HEK293 (cell line): ENCODE results near the gene WRAP73.
"Not testable (repeated sequence)": the region's sequence is repeated elsewhere in the genome, so short reads cannot be mapped to it uniquely, and the experiment has no call there.

ENCODE experiments used
- CTCF ChIA-PET: fragments of 350-600 bp; formaldehyde crosslinking; extraction: SDS; loops from one replicate; lab custom pipeline; 2021; ENCODE audit warnings: antibody characterized with exemption; lab: Yijun Ruan, JAX
- POLR2A ChIA-PET: fragments of 300-600 bp; formaldehyde crosslinking; extraction: SDS; loops from one replicate; lab custom pipeline; 2020; ENCODE audit warnings: antibody characterized with exemption, inconsistent platforms; lab: Yijun Ruan, JAX
- H3K27ac ChIP-seq: fragments of 200-500 bp; sonication (Bioruptor generic); 2 replicates; pipeline ENCODE4 v1.5.1; 2014; ENCODE audit warnings: low read depth, low read length, control low read depth, inconsistent platforms; ENCODE audit errors: extremely low read depth
- H3K36me3 ChIP-seq, 2 experiments: fragments of 200-500 bp in 1 of 2; sonication (Bioruptor generic) in 1 of 2; 1 replicate in 1 of 2; 2 replicates in 1 of 2; pipeline ENCODE4 v1.5.1; 2014 to 2017; ENCODE audit warnings: inconsistent platforms in 2 of 2, low read length in 2 of 2; ENCODE audit not compliant: control insufficient read depth in 2 of 2, insufficient read depth in 1 of 2
- H3K4me1 ChIP-seq: fragments of 200-500 bp; sonication (Bioruptor generic); 2 replicates; pipeline ENCODE4 v1.5.1; 2014; ENCODE audit warnings: mild to moderate bottlenecking, low read length, inconsistent platforms; ENCODE audit not compliant: control insufficient read depth, insufficient read depth
- H3K4me3 ChIP-seq: 2 replicates; pipeline ENCODE4 v1.5.1; 2011; ENCODE audit warnings: low read depth, mild to moderate bottlenecking, control low read depth, low read length, moderate library complexity
- H3K9me3 ChIP-seq: fragments of 200-500 bp; sonication (Bioruptor generic); 2 replicates; pipeline ENCODE4 v1.5.1; 2014; ENCODE audit warnings: low read depth, low read length, inconsistent platforms; ENCODE audit not compliant: control insufficient read depth, insufficient read depth
- EGR2 ChIP-seq: fragments of 450-650 bp; formaldehyde crosslinking; IDR thresholded peaks from 2 replicates; pipeline ENCODE4 v1.5.1; 2016; ENCODE audit warnings: low read depth, missing biosample characterization, missing genetic modification characterization
- HIC1 ChIP-seq: fragments of 450-650 bp; formaldehyde crosslinking; IDR thresholded peaks from 2 replicates; pipeline ENCODE4 v1.5.1; 2016; ENCODE audit warnings: missing biosample characterization, missing genetic modification characterization
- ZFHX2 ChIP-seq: fragments of 450-650 bp; formaldehyde crosslinking; conservative IDR thresholded peaks from 2 replicates; pipeline ENCODE4 v1.5.1; 2016; ENCODE audit warnings: missing biosample characterization, missing genetic modification characterization
- ZIC2 ChIP-seq: fragments of 450-650 bp; formaldehyde crosslinking; IDR thresholded peaks from 2 replicates; pipeline ENCODE4 v1.5.1; 2016; ENCODE audit warnings: missing biosample characterization, missing genetic modification characterization
- ZNF155 ChIP-seq: fragments of 450-650 bp; formaldehyde crosslinking; IDR thresholded peaks from 2 replicates; pipeline ENCODE4 v1.5.1; 2016; ENCODE audit warnings: missing biosample characterization, missing genetic modification characterization
- ZNF18 ChIP-seq: fragments of 450-650 bp; formaldehyde crosslinking; IDR thresholded peaks from 2 replicates; pipeline ENCODE4 v1.5.1; 2016; ENCODE audit warnings: missing biosample characterization, missing genetic modification characterization
- ZNF214 ChIP-seq: fragments of 450-650 bp; formaldehyde crosslinking; IDR thresholded peaks from 2 replicates; pipeline ENCODE4 v1.5.1; 2017; ENCODE audit warnings: missing biosample characterization, mild to moderate bottlenecking, missing genetic modification characterization, borderline replicate concordance
- ZNF501 ChIP-seq: fragments of 450-650 bp; formaldehyde crosslinking; IDR thresholded peaks from 2 replicates; pipeline ENCODE4 v1.5.1; 2016; ENCODE audit warnings: missing biosample characterization, missing genetic modification characterization
- ZNF558 ChIP-seq: fragments of 450-650 bp; formaldehyde crosslinking; IDR thresholded peaks from 2 replicates; pipeline ENCODE4 v1.5.1; 2016; ENCODE audit warnings: missing biosample characterization, missing genetic modification characterization
- ZNF658 ChIP-seq: fragments of 450-650 bp; formaldehyde crosslinking; IDR thresholded peaks from 2 replicates; pipeline ENCODE4; 2016; ENCODE audit warnings: missing biosample characterization, missing genetic modification characterization

The WRAP73 gene

GRCh38 chr1:3584915-3585314 lies 65.0 kb downstream of the WRAP73 start:
- Histone ChIP-seq H3K9me3 (no peaks in the 10 kb centered on the region), H3K36me3 (no peaks in the 10 kb centered on the region), H3K27ac (no peak overlapping the region), H3K4me3 (no peak overlapping the region), H3K4me1 (no peaks in the 10 kb centered on the region)
- ChIA-PET CTCF (no interaction called here), POLR2A (no interaction called here)
- no peak for TF ChIP-seq ZNF501 (tag by site-specific recombination)
- no peak for TF ChIP-seq ZNF558 (tag by site-specific recombination)
- no peak for TF ChIP-seq ZNF155
- peak; percentile 37; the same call in 1 of the 2 replicates for TF ChIP-seq ZNF18 (tag by site-specific recombination)
- peak; percentile 96 for TF ChIP-seq ZFHX2 (tag by site-specific recombination)
- peak; percentile 91; the same call in 1 of the 2 replicates for TF ChIP-seq EGR2 (tag by site-specific recombination)
- TF ChIP-seq HIC1 (tag by site-specific recombination), result no peak
- no peak for TF ChIP-seq ZNF214

- CTCF ChIA-PET, result interaction anchor here (0.5 kb wide), 1 partner anchor 808 kb away, joined by 5 read pairs; no protein-coding TSS in a partner anchor
- H3K36me3 ChIP-seq, H3K9me3 ChIP-seq, POLR2A ChIA-PET, H3K27ac ChIP-seq, H3K4me1 ChIP-seq, H3K4me3 ChIP-seq: not testable (repeated sequence)
Measured at GRCh38 chr1:3583751-3584150, 66.2 kb downstream of the WRAP73 start.

GRCh38 chr1:3581296-3582036 lies 68.4 kb downstream of the WRAP73 start:
- Histone ChIP-seq H3K36me3 (no peaks in the 10 kb centered on the region), H3K9me3 (no peaks in the 10 kb centered on the region), H3K4me3 (no peak overlapping the region), H3K27ac (no peak overlapping the region), H3K4me1 (no peaks in the 10 kb centered on the region)
- ChIA-PET POLR2A (no interaction called here), CTCF (interaction anchor here (1.2 kb wide), 1 partner anchor 38 kb away, joined by 3 read pairs; no protein-coding TSS in a partner anchor)
- TF ChIP-seq ZIC2 (0 out of 2 replicates have a peak, but pooled peaks have one; percentile 8), ZNF658 (no peak)
